Measurements from ENCODE around the gene HIGD2A.

DNA sequence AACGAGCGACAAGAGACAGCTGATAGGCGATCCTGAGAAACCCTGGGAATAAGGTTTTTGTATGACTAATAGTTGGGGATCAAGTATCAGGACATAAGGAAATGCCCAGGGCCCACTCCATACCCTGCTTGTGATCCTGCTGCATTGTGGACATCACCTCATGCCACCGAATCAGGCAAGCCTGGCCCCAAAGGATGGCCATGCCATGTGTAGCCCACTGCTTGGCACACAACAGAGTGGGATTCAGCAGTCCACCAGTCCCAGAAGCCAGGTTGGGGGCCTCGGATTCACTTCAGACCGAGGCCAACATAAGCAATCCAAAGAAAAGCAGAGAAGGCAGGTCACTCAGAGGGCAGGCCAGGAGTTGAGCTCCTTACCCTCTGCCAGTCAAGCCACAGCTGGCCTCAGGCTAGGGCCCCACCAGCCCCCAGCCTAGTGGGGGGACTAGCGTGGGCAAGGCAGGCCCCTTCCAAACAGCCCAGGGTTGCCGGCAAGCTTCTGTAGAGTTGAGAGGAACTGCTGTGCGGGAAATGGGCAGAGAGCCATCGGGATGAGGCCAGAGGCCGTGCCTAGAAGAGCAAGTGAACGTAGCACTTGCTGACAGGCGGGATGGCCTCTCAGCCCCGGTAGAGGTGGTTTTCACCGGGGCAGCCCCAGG lies 5.2 kb upstream of the HIGD2A start:
- TF ChIP-seq, protein P1, sequence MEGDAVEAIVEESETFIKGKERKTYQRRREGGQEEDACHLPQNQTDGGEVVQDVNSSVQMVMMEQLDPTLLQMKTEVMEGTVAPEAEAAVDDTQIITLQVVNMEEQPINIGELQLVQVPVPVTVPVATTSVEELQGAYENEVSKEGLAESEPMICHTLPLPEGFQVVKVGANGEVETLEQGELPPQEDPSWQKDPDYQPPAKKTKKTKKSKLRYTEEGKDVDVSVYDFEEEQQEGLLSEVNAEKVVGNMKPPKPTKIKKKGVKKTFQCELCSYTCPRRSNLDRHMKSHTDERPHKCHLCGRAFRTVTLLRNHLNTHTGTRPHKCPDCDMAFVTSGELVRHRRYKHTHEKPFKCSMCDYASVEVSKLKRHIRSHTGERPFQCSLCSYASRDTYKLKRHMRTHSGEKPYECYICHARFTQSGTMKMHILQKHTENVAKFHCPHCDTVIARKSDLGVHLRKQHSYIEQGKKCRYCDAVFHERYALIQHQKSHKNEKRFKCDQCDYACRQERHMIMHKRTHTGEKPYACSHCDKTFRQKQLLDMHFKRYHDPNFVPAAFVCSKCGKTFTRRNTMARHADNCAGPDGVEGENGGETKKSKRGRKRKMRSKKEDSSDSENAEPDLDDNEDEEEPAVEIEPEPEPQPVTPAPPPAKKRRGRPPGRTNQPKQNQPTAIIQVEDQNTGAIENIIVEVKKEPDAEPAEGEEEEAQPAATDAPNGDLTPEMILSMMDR (IDR thresholded peaks at IDR 0.05; ENCODE audit: insufficient read depth, low read length, poor library complexity, severe bottlenecking): no peak
- no peak for TF ChIP-seq EZH2phosphoT487 (conservative IDR thresholded peaks at IDR 0.05; ENCODE audit: low read length)

Measured in SU-DHL-6 (cell line).